ENCODE results near the gene RIPK4.

Gene RIPK4

GRCh38 chr21:41752231-41752681 lies 14.6 kb downstream of the RIPK4 start:
- DNase-seq: no peak

GRCh38 chr21:41751611-41752011 lies 15.2 kb downstream of the RIPK4 start:
- DNase-seq: peak; percentile 91

- DNase-seq: no peak
Observed at GRCh38 chr21:41750532-41751151, 16.2 kb downstream of the RIPK4 start.

- DNase-seq: no peak
Observed at GRCh38 chr21:41750051-41750450, 16.8 kb downstream of the RIPK4 start.

GRCh38 chr21:41749286-41749685 lies 17.6 kb downstream of the RIPK4 start:
- DNase-seq: no peak

DNA sequence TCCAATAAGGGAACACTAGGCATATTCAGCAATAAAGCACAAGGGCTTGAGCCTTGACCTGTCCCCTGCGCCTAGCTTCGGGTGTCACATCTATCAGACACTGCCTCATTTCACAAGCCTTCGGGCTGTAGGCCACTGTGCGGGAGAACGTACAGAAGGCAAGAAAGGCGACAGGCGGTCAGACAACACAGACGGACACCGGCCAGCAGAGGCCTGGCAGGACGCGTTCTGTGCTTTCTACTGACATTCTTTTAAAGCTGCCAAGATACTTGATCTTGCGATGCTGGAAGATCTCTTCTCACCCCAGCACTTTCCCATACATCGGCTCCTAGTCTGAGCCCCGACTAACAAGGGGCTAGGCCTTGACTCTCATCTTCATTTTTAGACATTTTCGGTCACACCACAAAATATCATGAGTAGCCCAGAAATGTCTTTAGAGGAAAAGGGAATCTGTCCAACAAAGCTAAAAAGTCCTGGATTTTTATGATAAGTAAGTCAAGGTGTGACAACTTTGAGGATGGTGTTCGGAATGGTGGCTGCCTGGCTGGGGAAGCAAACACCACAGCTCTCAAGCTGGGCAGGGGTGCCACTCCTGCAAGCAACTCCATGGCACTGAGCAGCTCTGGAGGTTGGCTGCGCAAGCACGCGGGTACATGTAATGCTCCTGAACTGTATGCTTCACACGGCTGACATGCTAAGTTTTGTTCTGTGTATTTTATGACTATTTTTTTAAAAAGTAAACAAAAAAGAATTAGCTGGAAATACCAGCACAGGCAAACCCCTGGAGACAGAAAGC lies 18.7 kb downstream of the RIPK4 start:
- DNase-seq: no peak

DNA sequence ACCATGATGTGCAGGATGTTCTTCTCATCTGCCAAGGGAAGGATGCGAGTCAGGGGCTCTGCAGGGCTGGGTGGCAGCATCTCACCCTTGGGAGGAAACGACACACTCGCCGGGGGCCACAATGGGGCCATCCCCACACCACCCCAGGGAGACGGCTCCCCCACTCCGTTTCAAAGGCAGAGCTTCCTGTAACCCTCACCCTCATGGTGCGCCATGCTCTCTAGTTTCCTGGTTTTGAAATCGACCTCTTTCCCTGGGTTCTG lies 20.2 kb downstream of the RIPK4 start:
- no peak for DNase-seq

- DNase-seq: no peak
Observed at GRCh38 chr21:41745971-41746743, 20.7 kb downstream of the RIPK4 start.

DNA sequence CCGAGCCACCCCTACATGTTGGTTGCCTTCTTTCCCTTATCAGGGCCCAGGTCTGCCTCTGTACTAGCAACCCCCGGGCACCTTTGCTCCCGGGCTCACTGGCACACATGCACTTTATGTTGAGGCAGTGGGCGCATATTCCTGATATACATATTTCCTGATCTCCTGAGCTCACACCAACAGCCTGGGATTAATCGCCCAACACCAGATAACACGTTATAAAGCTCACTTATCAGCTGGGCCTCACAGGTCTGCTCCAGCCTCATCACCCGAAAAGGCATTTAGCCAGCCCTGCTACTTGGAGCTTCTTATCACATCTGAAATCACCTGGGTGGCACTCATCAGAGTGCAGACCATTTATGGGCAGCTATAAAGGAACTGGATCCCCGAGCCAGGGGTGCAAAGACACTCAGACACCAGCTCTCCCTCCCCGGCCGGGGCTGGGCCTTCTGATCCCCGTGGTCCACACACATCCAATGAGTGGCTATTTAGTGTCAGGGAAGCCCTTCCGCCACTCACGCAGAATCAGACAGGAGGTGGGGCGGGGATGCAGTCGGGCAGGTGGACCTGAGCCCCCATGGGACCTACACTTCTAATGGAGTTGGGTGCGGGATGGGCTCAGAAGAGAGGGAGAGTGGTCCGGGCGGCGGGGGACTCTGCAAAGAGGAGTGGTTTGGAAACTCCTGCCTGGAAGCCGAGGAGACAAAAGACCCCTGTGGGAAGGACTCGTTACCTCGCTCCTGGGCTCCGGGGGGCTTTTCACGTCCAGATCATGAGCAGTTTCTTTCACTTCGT lies 21.6 kb downstream of the RIPK4 start:
- DNase-seq: no peak

GRCh38 chr21:41744028-41744930 lies 22.6 kb downstream of the RIPK4 start:
- no peak for DNase-seq

- DNase-seq: no peak
Observed at GRCh38 chr21:41743321-41744027, 23.4 kb downstream of the RIPK4 start.

- DNase-seq: no peak
Observed at GRCh38 chr21:41742073-41742875, 24.6 kb downstream of the RIPK4 start.

- no peak for DNase-seq
Observed at GRCh38 chr21:41741253-41742072, 25.4 kb downstream of the RIPK4 start.

DNA sequence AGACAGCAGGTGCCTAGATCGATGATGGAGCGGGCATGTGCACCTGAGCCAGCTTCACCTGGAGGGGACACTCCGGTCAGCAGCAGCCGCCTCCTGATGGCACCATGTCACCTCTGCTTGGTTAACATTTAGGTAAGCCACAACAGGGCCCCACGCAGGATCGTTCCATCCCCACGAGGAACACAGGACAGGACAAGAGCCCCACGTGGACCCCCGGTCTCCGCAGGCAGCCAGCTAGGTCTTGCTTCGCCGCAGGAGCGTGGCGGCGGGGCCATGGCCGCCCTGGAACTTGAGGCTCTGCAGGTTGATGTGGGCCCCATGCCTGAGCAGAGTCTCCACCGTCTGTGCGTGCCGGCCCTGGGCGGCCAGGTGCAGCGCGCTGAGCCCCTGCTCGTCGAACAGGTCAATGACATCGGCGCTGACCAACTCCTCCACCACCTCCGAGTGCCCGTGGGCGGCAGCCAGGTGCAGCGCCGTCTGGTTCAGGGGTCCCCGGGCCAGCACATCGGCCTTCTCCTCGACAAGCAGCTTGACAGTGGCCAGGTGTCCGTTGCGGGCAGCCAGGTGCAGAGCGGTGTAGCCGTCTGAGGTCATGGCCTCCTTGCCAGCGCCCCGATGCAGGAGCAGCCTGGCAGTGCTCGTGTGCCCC lies 26.1 kb downstream of the RIPK4 start:
- no peak for DNase-seq

GRCh38 chr21:41739936-41740335 lies 26.9 kb downstream of the RIPK4 start:
- no peak for DNase-seq

GRCh38 chr21:41739011-41739410 lies 27.8 kb downstream of the RIPK4 start:
- DNase-seq: no peak

- DNase-seq: no peak
Observed at GRCh38 chr21:41737651-41738324, 29.1 kb downstream of the RIPK4 start.

GRCh38 chr21:41736423-41736822 lies 30.4 kb downstream of the RIPK4 start:
- DNase-seq: no peak
